Lung (tissue), 12 donors: ENCODE results near the gene RGS1. TPM values are rescaled to one million over a fixed set of nuclear protein-coding genes. Genes with fewer than 3 reads are reported as not detected.
A peak's percentile ranks its signal among the peaks of the same experiment; 100 is the strongest.

Experiments used
- ATAC-seq: fragments of 200-7000 bp; cut with Tn5 transposase; one replicate; pipeline ENCODE4 v1.9.1; 2020; ENCODE audit warnings: moderate number of reproducible peaks; ENCODE audit not compliant: insufficient read depth, low FRiP score
- DNase-seq, 3 donors: peaks; one replicate each; pipeline ENCODE4 v3.0.0-alpha.2; 2013 to 2017
- H3K27ac ChIP-seq, 2 donors: one replicate each; pipeline ENCODE4 v1.5.1; 2013; ENCODE audit warnings: mild to moderate bottlenecking in 2 of 2, moderate library complexity in 2 of 2, control low read depth in 1 of 2, inconsistent platforms in 1 of 2, low read depth in 1 of 2, low read length in 1 of 2
- H3K27me3 ChIP-seq, 3 donors: one replicate each; pipeline ENCODE4 v1.5.1; 2013; ENCODE audit warnings: low read length in 2 of 3; ENCODE audit not compliant: control insufficient read depth in 3 of 3, insufficient read depth in 3 of 3
- H3K36me3 ChIP-seq, 4 donors: one replicate each; pipeline ENCODE4 v1.5.1; 2013; ENCODE audit warnings: low read length in 4 of 4, mild to moderate bottlenecking in 1 of 4, moderate library complexity in 1 of 4; ENCODE audit not compliant: control insufficient read depth in 4 of 4, insufficient read depth in 4 of 4
- H3K4me1 ChIP-seq, 5 donors: one replicate each; pipeline ENCODE4 v1.5.1; 2013; ENCODE audit warnings: low read length in 5 of 5, mild to moderate bottlenecking in 2 of 5, moderate library complexity in 1 of 5; ENCODE audit not compliant: control insufficient read depth in 5 of 5, insufficient read depth in 5 of 5
- H3K4me3 ChIP-seq: one replicate; pipeline ENCODE4 v1.5.1; 2013; ENCODE audit warnings: mild to moderate bottlenecking, control low read depth, moderate library complexity
- H3K9ac ChIP-seq, 2 donors: one replicate each; pipeline ENCODE4 v1.5.1; 2013; ENCODE audit warnings: low read length in 2 of 2, control low read depth in 1 of 2; ENCODE audit not compliant: insufficient read depth in 1 of 2
- H3K9me3 ChIP-seq, 4 donors: one replicate each; pipeline ENCODE4 v1.5.1; 2013; ENCODE audit warnings: low read length in 3 of 4, mild to moderate bottlenecking in 1 of 4, moderate library complexity in 1 of 4; ENCODE audit not compliant: control insufficient read depth in 4 of 4, insufficient read depth in 3 of 4
- WGBS, 2 donors: extraction: QIAGEN DNeasy Blood & Tissue Kit; methylation state at CpG; one replicate each; pipeline ENCODE4 v1.1.7; 2013; 5-methylcytosine and 5-hydroxymethylcytosine counted together
- polyA plus RNA-seq, 2 donors: library from polyadenylated mRNA; stranded (reverse); fragments of 200-250 nt; gene quantifications; one replicate each; pipeline ENCODE4 v1.2.1, GENCODE V29; 2013
- total RNA-seq, 2 donors: library from RNA; depleted of rRNA in 1 of 2; stranded (reverse); fragments of >200 nt in 1 of 2; gene quantifications; one replicate each; pipeline ENCODE4 v1.2.1, GENCODE V29; 2014 to 2021
- TF ChIP-seq, protein P1 (sequence below): IDR thresholded peaks from 2 replicates; pipeline ENCODE4 v1.5.1; 2012; ENCODE audit warnings: mild to moderate bottlenecking; ENCODE audit errors: control extremely low read depth, extremely low read depth
- donor health status: control.
- donor health status: control.
- donor health status: Bipolar disorder and iron deficiency.
- donor health status: healthy.
- donor health status: DM: yes; HTN: yes; CAD: no.

Gene RGS1
- total and polyA plus RNA-seq, 4 donors = 7.3 to 86.6 (median 21.0) TPM

DNA sequence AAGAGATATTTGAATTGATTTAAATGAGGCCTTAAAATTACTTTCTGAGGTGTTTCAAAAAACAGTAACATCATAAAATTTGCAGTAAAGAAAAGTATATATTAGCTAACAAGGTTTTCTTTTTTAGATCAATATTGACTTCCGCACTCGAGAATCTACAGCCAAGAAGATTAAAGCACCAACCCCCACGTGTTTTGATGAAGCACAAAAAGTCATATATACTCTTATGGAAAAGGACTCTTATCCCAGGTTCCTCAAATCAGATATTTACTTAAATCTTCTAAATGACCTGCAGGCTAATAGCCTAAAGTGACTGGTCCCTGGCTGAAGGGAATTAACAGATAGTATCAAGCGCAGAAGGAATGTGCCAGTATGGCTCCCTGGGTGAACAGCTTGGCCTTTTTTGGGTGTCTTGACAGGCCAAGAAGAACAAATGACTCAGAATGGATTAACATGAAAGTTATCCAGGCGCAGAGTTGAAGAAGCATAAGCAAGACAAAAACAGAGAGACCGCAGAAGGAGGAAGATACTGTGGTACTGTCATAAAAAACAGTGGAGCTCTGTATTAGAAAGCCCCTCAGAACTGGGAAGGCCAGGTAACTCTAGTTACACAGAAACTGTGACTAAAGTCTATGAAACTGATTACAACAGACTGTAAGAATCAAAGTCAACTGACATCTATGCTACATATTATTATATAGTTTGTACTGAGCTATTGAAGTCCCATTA lies 3.6 kb downstream of the RGS1 start:
- Histone ChIP-seq H3K4me1 (peaks cover 0 to 5% (median 0%) of the 10 kb centered on the region in 5 donors), H3K9me3 (no peaks in the 10 kb centered on the region), H3K27ac (no peak overlapping the region), H3K27me3 (no peaks in the 10 kb centered on the region), H3K36me3 (no peaks in the 10 kb centered on the region), H3K4me3 (no peak overlapping the region), H3K9ac (no peak overlapping the region)
- peak in 2 of 3 donors; percentile 17 to 64 for DNase-seq
- no peak for ATAC-seq
- 69 to 81% methylated on average over 6 of the region's 6 CpGs for WGBS, 2 donors
- TF ChIP-seq, protein P1, sequence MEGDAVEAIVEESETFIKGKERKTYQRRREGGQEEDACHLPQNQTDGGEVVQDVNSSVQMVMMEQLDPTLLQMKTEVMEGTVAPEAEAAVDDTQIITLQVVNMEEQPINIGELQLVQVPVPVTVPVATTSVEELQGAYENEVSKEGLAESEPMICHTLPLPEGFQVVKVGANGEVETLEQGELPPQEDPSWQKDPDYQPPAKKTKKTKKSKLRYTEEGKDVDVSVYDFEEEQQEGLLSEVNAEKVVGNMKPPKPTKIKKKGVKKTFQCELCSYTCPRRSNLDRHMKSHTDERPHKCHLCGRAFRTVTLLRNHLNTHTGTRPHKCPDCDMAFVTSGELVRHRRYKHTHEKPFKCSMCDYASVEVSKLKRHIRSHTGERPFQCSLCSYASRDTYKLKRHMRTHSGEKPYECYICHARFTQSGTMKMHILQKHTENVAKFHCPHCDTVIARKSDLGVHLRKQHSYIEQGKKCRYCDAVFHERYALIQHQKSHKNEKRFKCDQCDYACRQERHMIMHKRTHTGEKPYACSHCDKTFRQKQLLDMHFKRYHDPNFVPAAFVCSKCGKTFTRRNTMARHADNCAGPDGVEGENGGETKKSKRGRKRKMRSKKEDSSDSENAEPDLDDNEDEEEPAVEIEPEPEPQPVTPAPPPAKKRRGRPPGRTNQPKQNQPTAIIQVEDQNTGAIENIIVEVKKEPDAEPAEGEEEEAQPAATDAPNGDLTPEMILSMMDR = no peak

DNA sequence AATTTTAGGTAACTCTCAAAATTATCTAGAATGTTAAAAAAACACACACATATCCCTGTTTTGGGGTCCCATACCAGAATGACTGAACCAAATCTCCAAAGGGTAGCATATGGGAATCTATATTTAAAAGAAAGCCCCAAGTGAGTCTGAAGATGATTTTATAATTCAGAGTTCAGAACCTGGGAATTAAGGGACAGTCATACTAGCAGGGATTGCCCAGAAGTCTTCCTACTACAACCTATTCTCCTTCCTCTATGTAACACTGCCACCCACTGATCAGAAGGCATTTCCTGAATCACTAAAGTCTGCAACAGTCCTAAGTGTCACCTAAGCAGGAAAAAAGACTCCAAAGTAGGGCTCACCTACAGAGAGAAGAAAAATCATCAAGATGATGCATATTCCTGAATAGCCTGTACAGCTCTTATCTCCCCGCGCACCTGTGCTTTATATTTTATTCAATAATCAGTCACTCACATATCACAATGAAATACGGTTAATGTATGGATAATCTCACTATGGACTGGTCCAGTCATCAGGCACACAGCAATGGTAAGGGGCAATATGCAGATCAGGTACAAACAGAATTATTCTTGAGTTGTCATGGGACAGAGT lies 4.9 kb downstream of the RGS1 start:
- peaks cover 0 to 5% (median 0%) of the 10 kb centered on the region in 5 donors for H3K4me1 ChIP-seq
- WGBS, 2 donors = 93% methylated on average over 3 of the region's 3 CpGs
- peak; percentile 27 for ATAC-seq
- TF ChIP-seq, protein P1 = peak; percentile 13
- no peaks in the 10 kb centered on the region for H3K9me3 ChIP-seq
- H3K4me3 ChIP-seq = no peak overlapping the region
- no peaks in the 10 kb centered on the region for H3K27me3 ChIP-seq
- no peak overlapping the region for H3K9ac ChIP-seq
- DNase-seq = peak in 2 of 3 donors; percentile 42 to 62
- H3K27ac ChIP-seq = no peak overlapping the region
- no peaks in the 10 kb centered on the region for H3K36me3 ChIP-seq

DNA sequence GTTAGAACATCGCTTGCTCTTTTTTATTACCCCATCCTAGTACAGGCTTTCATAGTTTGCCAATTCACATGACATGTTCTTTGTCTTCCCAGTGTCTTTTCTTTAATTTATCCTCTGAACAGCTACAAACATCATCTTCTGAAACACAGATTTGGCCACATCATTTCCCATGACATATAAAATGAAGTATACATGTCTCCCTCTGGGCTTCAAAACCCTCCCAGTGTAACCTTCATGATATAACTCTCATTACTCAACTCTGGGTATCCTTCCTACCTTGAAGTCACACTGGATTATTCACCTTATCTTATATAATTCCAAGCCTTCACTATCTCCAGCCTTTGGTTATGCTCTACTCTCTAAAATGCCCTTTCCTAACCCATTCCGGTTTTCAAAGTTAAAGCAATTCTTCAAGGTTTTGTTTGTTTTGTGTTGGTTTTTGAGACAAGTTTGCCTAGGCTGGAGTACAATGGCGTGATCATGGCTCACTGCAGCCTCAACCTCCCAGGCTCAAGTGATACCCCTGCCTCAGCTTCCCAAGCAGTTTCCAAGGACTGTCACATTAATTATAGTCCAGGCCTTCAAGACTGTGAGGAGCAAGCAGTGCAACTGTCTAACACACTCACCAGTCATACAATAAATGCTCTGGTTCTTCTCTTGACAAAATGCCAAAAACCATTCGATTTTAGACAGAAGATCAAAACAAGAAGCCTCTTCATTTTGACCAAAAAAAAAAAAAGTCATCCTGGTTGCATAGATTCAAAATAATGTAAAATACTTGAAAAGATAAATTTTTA lies 5.8 kb downstream of the RGS1 start:
- no peak for ATAC-seq

More for the DNA sequence above, 5.8 kb downstream of the RGS1 start:
- no peak overlapping the region for H3K27ac ChIP-seq
- no peak for DNase-seq
- no peaks in the 10 kb centered on the region for H3K36me3 ChIP-seq
- H3K9me3 ChIP-seq = no peaks in the 10 kb centered on the region
- H3K9ac ChIP-seq = no peak overlapping the region
- H3K27me3 ChIP-seq = no peaks in the 10 kb centered on the region
- 83 to 89% methylated on average over 4 of the region's 4 CpGs for WGBS, 2 donors
- peaks cover 0 to 5% (median 0%) of the 10 kb centered on the region in 5 donors for H3K4me1 ChIP-seq
- TF ChIP-seq, protein P1 = no peak
- H3K4me3 ChIP-seq = no peak overlapping the region
